ENCODE results near the gene IDH2. TPM values are rescaled to one million over a fixed set of nuclear protein-coding genes. Genes with fewer than 3 reads are reported as not detected.

The IDH2 gene
- total and polyA plus RNA-seq, 2 of the 4 experiments (the other 2 are of a cell fraction) = 84.9 to 118 TPM

DNA sequence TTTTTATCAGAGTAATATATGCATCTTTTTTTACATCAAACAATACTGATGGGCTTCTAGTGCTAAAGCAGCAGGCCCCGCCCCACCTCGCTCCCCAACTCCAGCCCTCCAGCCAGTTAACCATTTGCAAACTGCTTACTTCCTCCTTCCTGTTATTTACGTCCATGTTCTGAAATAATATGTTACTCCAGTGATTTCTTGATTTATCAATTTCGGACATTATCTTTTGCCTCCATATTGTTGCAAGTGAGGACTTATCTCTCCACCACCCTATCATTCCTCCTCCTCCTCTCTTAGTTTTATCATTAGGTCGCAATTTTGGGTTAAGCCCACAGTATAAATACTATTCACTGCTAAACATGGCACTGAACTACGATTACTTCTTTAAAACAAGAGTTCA lies 61.6 kb downstream of the IDH2 start:
- 73% methylated on average over 2 of the region's 6 CpGs; no CpG with 5 or more reads in 1 of the 2 experiments for WGBS, 2 experiments (ENCODE audit: extremely low coverage in 2 of 2, insufficient read length in 1 of 2)
- Histone ChIP-seq H3K27ac (ENCODE audit: insufficient read depth, low read length) (no peak overlapping the region), H2BK20ac (ENCODE audit: low read depth, low read length) (no peak overlapping the region), H3K23ac (ENCODE audit: low read depth, low read length) (no peak overlapping the region), H3K36me3 (ENCODE audit: control insufficient read depth, insufficient read depth, low read length) (no peaks in the 10 kb centered on the region), H3K14ac (replicated peaks; ENCODE audit: low read depth, low read length) (no peak overlapping the region), H2BK15ac (ENCODE audit: low read depth, low read length) (no peak overlapping the region), H3K18ac (ENCODE audit: low read depth, low read length) (no peak overlapping the region), H3K9me3 (ENCODE audit: control insufficient read depth, insufficient read depth, low read length) (no peaks in the 10 kb centered on the region), H3K4me2 (ENCODE audit: low read depth, low read length) (no peak overlapping the region), H3K56ac (ENCODE audit: extremely low read depth, insufficient read depth, low read length) (no peak overlapping the region), H3K27me3 (ENCODE audit: control insufficient read depth, insufficient read depth, low read length) (no peaks in the 10 kb centered on the region), H3K4ac (ENCODE audit: low read depth, low read length) (no peak overlapping the region), H2BK120ac (ENCODE audit: low read depth, low read length) (no peak overlapping the region), H4K20me1 (ENCODE audit: insufficient read depth, low read length) (peaks cover 7% of the 10 kb centered on the region), H2BK5ac (ENCODE audit: low read depth, low read length, poor library complexity, severe bottlenecking) (no peak overlapping the region), H3K4me1 (ENCODE audit: control insufficient read depth, insufficient read depth, low read length) (peaks cover 16% of the 10 kb centered on the region), H3K4me3 (ENCODE audit: insufficient read depth, low read depth, low read length) (no peak overlapping the region), H3K9ac (ENCODE audit: low read depth, low read length) (no peak overlapping the region), H2AFZ (replicated peaks; ENCODE audit: low read length, poor library complexity) (no peak overlapping the region), H4K8ac (ENCODE audit: low read depth in 2 of 2, low read length in 2 of 2) (no peak overlapping the region), H4K91ac (ENCODE audit: insufficient read depth, low read depth, low read length) (no peak overlapping the region), H4K5ac (ENCODE audit: low read depth, low read length) (no peak overlapping the region), H3K9me1 (ENCODE audit: insufficient read depth, low read length) (peaks cover 26% of the 10 kb centered on the region), H2AK9ac (replicated peaks; ENCODE audit: low read depth, low read length, poor library complexity) (no peak overlapping the region), H3K79me1 (ENCODE audit: low read depth in 1 of 2, low read length in 2 of 2) (peaks cover 32 to 69% of the 10 kb centered on the region in 2 experiments), H2AK5ac (ENCODE audit: low read depth, low read length) (no peak overlapping the region)
- DNase-seq (no peak), ATAC-seq (ENCODE audit: low read depth) (no peak)
- TF ChIP-seq, protein P1, sequence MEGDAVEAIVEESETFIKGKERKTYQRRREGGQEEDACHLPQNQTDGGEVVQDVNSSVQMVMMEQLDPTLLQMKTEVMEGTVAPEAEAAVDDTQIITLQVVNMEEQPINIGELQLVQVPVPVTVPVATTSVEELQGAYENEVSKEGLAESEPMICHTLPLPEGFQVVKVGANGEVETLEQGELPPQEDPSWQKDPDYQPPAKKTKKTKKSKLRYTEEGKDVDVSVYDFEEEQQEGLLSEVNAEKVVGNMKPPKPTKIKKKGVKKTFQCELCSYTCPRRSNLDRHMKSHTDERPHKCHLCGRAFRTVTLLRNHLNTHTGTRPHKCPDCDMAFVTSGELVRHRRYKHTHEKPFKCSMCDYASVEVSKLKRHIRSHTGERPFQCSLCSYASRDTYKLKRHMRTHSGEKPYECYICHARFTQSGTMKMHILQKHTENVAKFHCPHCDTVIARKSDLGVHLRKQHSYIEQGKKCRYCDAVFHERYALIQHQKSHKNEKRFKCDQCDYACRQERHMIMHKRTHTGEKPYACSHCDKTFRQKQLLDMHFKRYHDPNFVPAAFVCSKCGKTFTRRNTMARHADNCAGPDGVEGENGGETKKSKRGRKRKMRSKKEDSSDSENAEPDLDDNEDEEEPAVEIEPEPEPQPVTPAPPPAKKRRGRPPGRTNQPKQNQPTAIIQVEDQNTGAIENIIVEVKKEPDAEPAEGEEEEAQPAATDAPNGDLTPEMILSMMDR (conservative IDR thresholded peaks at IDR 0.05; ENCODE audit: low read depth, low read length) = no peak
- no peak for TF ChIP-seq RFX5 (IDR thresholded peaks at IDR 0.05; ENCODE audit: low read depth, low read length)
- TF ChIP-seq, protein P2, sequence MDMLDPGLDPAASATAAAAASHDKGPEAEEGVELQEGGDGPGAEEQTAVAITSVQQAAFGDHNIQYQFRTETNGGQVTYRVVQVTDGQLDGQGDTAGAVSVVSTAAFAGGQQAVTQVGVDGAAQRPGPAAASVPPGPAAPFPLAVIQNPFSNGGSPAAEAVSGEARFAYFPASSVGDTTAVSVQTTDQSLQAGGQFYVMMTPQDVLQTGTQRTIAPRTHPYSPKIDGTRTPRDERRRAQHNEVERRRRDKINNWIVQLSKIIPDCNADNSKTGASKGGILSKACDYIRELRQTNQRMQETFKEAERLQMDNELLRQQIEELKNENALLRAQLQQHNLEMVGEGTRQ (IDR thresholded peaks at IDR 0.05; ENCODE audit: low read depth, low read length) = no peak
- TF ChIP-seq MXI1 (IDR thresholded peaks at IDR 0.05; ENCODE audit: borderline replicate concordance, low read depth, low read length) = no peak
- TF ChIP-seq MAFK (IDR thresholded peaks at IDR 0.05; ENCODE audit: low read depth, low read length) = no peak
- TF ChIP-seq BHLHE40 (IDR thresholded peaks at IDR 0.05; ENCODE audit: low read depth, low read length) = no peak
- no peak for TF ChIP-seq SMC3 (IDR thresholded peaks at IDR 0.05; ENCODE audit: low read depth, low read length)
- TF ChIP-seq, protein P3, sequence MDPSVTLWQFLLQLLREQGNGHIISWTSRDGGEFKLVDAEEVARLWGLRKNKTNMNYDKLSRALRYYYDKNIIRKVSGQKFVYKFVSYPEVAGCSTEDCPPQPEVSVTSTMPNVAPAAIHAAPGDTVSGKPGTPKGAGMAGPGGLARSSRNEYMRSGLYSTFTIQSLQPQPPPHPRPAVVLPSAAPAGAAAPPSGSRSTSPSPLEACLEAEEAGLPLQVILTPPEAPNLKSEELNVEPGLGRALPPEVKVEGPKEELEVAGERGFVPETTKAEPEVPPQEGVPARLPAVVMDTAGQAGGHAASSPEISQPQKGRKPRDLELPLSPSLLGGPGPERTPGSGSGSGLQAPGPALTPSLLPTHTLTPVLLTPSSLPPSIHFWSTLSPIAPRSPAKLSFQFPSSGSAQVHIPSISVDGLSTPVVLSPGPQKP (IDR thresholded peaks at IDR 0.05; ENCODE audit: borderline replicate concordance, low read depth, low read length) = no peak
- no peak for TF ChIP-seq RCOR1 (IDR thresholded peaks at IDR 0.05; ENCODE audit: insufficient replicate concordance, low read length)
- TF ChIP-seq CEBPB (IDR thresholded peaks at IDR 0.05; ENCODE audit: low read depth, low read length) = no peak
- no peak for TF ChIP-seq POLR2A (IDR thresholded peaks at IDR 0.05; ENCODE audit: low read depth, low read length)
- no peak for TF ChIP-seq CHD1 (IDR thresholded peaks at IDR 0.05; ENCODE audit: low read depth, low read length)
- no peak for TF ChIP-seq RAD21 (IDR thresholded peaks at IDR 0.05; ENCODE audit: low read length)
- no peak for TF ChIP-seq FOS (IDR thresholded peaks at IDR 0.05; ENCODE audit: low read depth, low read length)
- TF ChIP-seq MAZ (IDR thresholded peaks at IDR 0.05; ENCODE audit: borderline replicate concordance, low read depth, low read length) = no peak
- no peak for TF ChIP-seq NFE2L2 (IDR thresholded peaks at IDR 0.05; ENCODE audit: low read depth, low read length)
- ChIA-PET POLR2A (ENCODE audit: unreplicated experiment) (no interaction called here), CTCF (no interaction called here)
- no TSS peak for BruUV-seq (replicated peaks)
- in situ Hi-C loops (cut with MboI; ENCODE audit: low sequenced_read_pairs) = no loop called here
- dilution Hi-C loops (cut with HindIII; ENCODE audit: low sequenced_read_pairs, unreplicated experiment) = no loop called here
- intact Hi-C loops (cut with micrococcal nuclease) = no loop called here
